H9 (cell line): Measurements from ENCODE around the gene MIER2. TPM values are rescaled to one million over a fixed set of nuclear protein-coding genes. Genes with fewer than 3 reads are reported as not detected.

Experiments used
- DNase-seq: peaks from one replicate; pipeline ENCODE4 v3.0.0-alpha.2; 2017
- H2AFZ ChIP-seq: one replicate; pipeline ENCODE4 v1.6.1; 2013; ENCODE audit warnings: mild to moderate bottlenecking, low read length, control low read depth, moderate library complexity
- H2AK5ac ChIP-seq: 2 replicates; pipeline ENCODE4 v1.6.1; 2013; ENCODE audit warnings: low read length, control low read depth, mixed read lengths; ENCODE audit not compliant: insufficient read length
- H2BK120ac ChIP-seq: one replicate; pipeline ENCODE4 v1.6.1; 2013; ENCODE audit warnings: low read depth, mild to moderate bottlenecking, low read length, control low read depth, inconsistent platforms; ENCODE audit not compliant: poor library complexity, severe bottlenecking
- H2BK12ac ChIP-seq: 2 replicates; pipeline ENCODE4 v1.6.1; 2013; ENCODE audit warnings: low read length, control low read depth, mixed read lengths, low read depth; ENCODE audit not compliant: insufficient read length
- H2BK15ac ChIP-seq: 2 replicates; pipeline ENCODE4 v1.6.1; 2013; ENCODE audit warnings: low read depth, low read length, control low read depth
- H2BK20ac ChIP-seq: one replicate; pipeline ENCODE4 v1.6.1; 2013; ENCODE audit warnings: low read depth, mild to moderate bottlenecking, low read length, control low read depth, inconsistent platforms; ENCODE audit not compliant: poor library complexity, severe bottlenecking
- H2BK5ac ChIP-seq: 2 replicates; pipeline ENCODE4 v1.6.1; 2013; ENCODE audit warnings: low read length, control low read depth, mixed read lengths; ENCODE audit not compliant: insufficient read length
- H3K14ac ChIP-seq: 2 replicates; pipeline ENCODE4 v1.6.1; 2013; ENCODE audit warnings: low read length, control low read depth; ENCODE audit not compliant: insufficient read depth
- H3K18ac ChIP-seq: 2 replicates; pipeline ENCODE4 v1.6.1; 2013; ENCODE audit warnings: low read depth, mild to moderate bottlenecking, mixed read lengths, low read length, control low read depth; ENCODE audit not compliant: insufficient read length
- H3K23ac ChIP-seq: 2 replicates; pipeline ENCODE4 v1.6.1; 2013; ENCODE audit warnings: low read length, control low read depth, mixed read lengths, low read depth; ENCODE audit not compliant: insufficient read length
- H3K23me2 ChIP-seq: 2 replicates; pipeline ENCODE4 v1.6.1; 2013; ENCODE audit warnings: low read depth, mild to moderate bottlenecking, mixed read lengths, low read length, control low read depth; ENCODE audit not compliant: insufficient read length, poor library complexity, severe bottlenecking
- H3K27ac ChIP-seq: 2 replicates; pipeline ENCODE4 v1.5.1; 2013; ENCODE audit warnings: low read length, control low read depth, mixed read lengths, low read depth; ENCODE audit not compliant: insufficient read length
- H3K27me3 ChIP-seq: 2 replicates; pipeline ENCODE4 v1.6.1; 2013; ENCODE audit warnings: low read length, control low read depth, inconsistent platforms; ENCODE audit not compliant: insufficient read depth
- H3K4ac ChIP-seq: 2 replicates; pipeline ENCODE4 v1.6.1; 2013; ENCODE audit warnings: low read depth, mild to moderate bottlenecking, control low read depth, inconsistent platforms, low read length, moderate library complexity
- H3K4me1 ChIP-seq: 2 replicates; pipeline ENCODE4 v1.6.1; 2013; ENCODE audit warnings: low read length, control low read depth, inconsistent platforms; ENCODE audit not compliant: insufficient read depth
- H3K4me2 ChIP-seq: 2 replicates; pipeline ENCODE4 v1.6.1; 2013; ENCODE audit warnings: low read length, control low read depth, mixed read lengths; ENCODE audit not compliant: insufficient read length, insufficient read depth
- H3K56ac ChIP-seq: 2 replicates; pipeline ENCODE4 v1.6.1; 2013; ENCODE audit warnings: low read depth, mild to moderate bottlenecking, mixed read lengths, low read length, control low read depth; ENCODE audit not compliant: insufficient read length
- H3K79me1 ChIP-seq: 2 replicates; pipeline ENCODE4 v1.6.1; 2013; ENCODE audit warnings: low read depth, mild to moderate bottlenecking, moderate library complexity, low read length, control low read depth, inconsistent platforms; ENCODE audit not compliant: insufficient read depth, poor library complexity, severe bottlenecking
- H3K79me2 ChIP-seq: 2 replicates; pipeline ENCODE4 v1.6.1; 2013; ENCODE audit warnings: low read length, control low read depth, inconsistent platforms; ENCODE audit not compliant: insufficient read depth
- H3K9ac ChIP-seq: 2 replicates; pipeline ENCODE4 v1.6.1; 2013; ENCODE audit warnings: low read length, control low read depth, mixed read lengths; ENCODE audit not compliant: insufficient read length; ENCODE audit errors: extremely low read depth
- H3K9me3 ChIP-seq: one replicate; pipeline ENCODE4 v1.6.1; 2013; ENCODE audit warnings: low read depth, low read length, inconsistent platforms; ENCODE audit not compliant: control insufficient read depth
- H3T11ph ChIP-seq: one replicate; pipeline ENCODE4 v1.6.1; 2013; ENCODE audit warnings: mild to moderate bottlenecking, low read length, control low read depth, inconsistent platforms
- H4K20me1 ChIP-seq: one replicate; pipeline ENCODE4 v1.6.1; 2013; ENCODE audit not compliant: control insufficient read depth, insufficient read length, insufficient read depth
- H4K5ac ChIP-seq: 2 replicates; pipeline ENCODE4 v1.6.1; 2013; ENCODE audit warnings: low read depth, mild to moderate bottlenecking, mixed read lengths, low read length, control low read depth; ENCODE audit not compliant: insufficient read length
- H4K8ac ChIP-seq: replicated peaks from 2 replicates; pipeline ENCODE4 v1.6.1; 2013; ENCODE audit warnings: low read length, control low read depth, mixed read lengths, low read depth; ENCODE audit not compliant: insufficient read length
- H4K91ac ChIP-seq: 2 replicates; pipeline ENCODE4 v1.6.1; 2013; ENCODE audit warnings: low read depth, mild to moderate bottlenecking, moderate library complexity, mixed read lengths, low read length, control low read depth; ENCODE audit not compliant: insufficient read length
- H3K27ac Mint-ChIP-seq, 3 experiments: 2 replicates in 2 of 3; 3 replicates in 1 of 3; pipeline ENCODE4 v1.8.0; 2020 to 2021; ENCODE audit warnings: mixed read lengths in 3 of 3, mild to moderate bottlenecking in 1 of 3, moderate library complexity in 1 of 3
- H3K27me3 Mint-ChIP-seq: 2 replicates; pipeline ENCODE4 v1.8.0; 2021; ENCODE audit warnings: low read depth, mild to moderate bottlenecking, moderate library complexity, mixed read lengths
- H3K36me3 Mint-ChIP-seq, 3 experiments: 2 replicates in 2 of 3; 3 replicates in 1 of 3; pipeline ENCODE4 v1.8.0; 2020 to 2021; ENCODE audit warnings: low read depth in 3 of 3, mixed read lengths in 3 of 3; ENCODE audit not compliant: insufficient read depth in 1 of 3
- H3K4me1 Mint-ChIP-seq, 2 experiments: 2 replicates each; pipeline ENCODE4 v1.8.0; 2020; ENCODE audit warnings: mixed read lengths in 2 of 2
- H3K4me3 Mint-ChIP-seq, 2 experiments: 2 replicates in 1 of 2; 3 replicates in 1 of 2; pipeline ENCODE4 v1.8.0; 2020 to 2021; ENCODE audit warnings: mild to moderate bottlenecking in 2 of 2, mixed read lengths in 2 of 2, moderate library complexity in 1 of 2
- H3K9me3 Mint-ChIP-seq, 2 experiments: 2 replicates in 1 of 2; 3 replicates in 1 of 2; pipeline ENCODE4 v1.8.0; 2020; ENCODE audit warnings: mild to moderate bottlenecking in 2 of 2, mixed read lengths in 2 of 2, moderate library complexity in 1 of 2
- CTCF ChIP-seq: fragments of 200-600 bp; sonication (generic); conservative IDR thresholded peaks from 3 replicates; pipeline ENCODE4 v1.8.0; 2021; ENCODE audit warnings: antibody characterized with exemption, mild to moderate bottlenecking
- WGBS: extraction: QIAGEN DNeasy Blood & Tissue Kit; methylation state at CpG from one replicate; pipeline ENCODE4 v1.1.7; 2013; ENCODE audit warnings: missing lambda C conversion rate, low lambda C conversion rate, mixed read lengths; ENCODE audit not compliant: insufficient read length; ENCODE audit errors: extremely low coverage; 5-methylcytosine and 5-hydroxymethylcytosine counted together
- total RNA-seq: library from RNA; stranded (reverse); gene quantifications from 2 replicates; pipeline ENCODE4 v1.2.1, GENCODE V29; 2021

Gene MIER2
- total RNA-seq, 1 experiment from 2014 or later, result 60.5 TPM

DNA sequence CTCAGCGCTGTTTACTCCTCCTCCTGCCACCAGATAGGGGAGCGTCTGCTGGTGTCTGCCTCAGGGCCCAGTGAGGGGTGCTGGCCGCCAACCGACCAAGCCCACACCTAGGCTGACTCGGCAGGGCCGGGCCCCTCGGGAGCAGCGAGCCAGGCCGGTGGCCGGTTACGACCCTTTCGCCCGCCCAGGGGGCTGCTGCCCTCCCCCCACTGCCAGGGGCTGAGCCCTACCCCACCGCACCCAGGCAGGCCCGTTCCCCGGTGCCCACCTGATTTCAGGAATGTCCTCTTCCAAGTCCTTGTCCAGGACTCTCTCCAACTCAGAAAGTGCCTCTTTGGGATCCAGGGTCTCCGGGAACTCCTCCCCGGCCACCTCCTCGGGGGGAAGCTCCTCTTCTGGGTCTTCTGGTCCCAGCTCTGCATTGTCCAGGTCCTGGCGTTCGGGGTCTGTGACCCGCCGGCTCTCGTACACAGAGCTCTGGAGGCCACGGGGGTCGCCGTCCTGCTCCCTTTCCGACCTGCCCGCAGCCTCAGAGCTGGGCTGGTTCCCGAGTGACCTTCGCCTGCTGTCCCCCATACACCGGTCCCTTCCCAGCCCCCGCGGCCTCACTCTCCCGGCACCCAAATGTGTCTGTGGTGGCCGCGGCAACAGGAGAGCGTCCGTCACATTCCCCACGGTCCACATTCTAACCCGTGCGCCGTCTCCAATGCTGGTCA, 31.0 kb upstream of the MIER2 start:
- H3K18ac ChIP-seq, result no peak overlapping the region
- no peak overlapping the region for H3K14ac ChIP-seq
- H2BK120ac ChIP-seq, result no peak overlapping the region
- TF ChIP-seq CTCF, result no peak
- H3K27me3 Mint-ChIP-seq, result peaks cover 38% of the 10 kb centered on the region
- H3K9ac ChIP-seq, result no peak overlapping the region
- no peak overlapping the region for H3K23ac ChIP-seq
- H4K20me1 ChIP-seq, result no peaks in the 10 kb centered on the region
- H4K8ac ChIP-seq, result no peak overlapping the region
- H4K91ac ChIP-seq, result no peak overlapping the region
- no peaks in the 10 kb centered on the region for H3K79me1 ChIP-seq
- H2AFZ ChIP-seq, result no peak overlapping the region
- no peak overlapping the region for H2AK5ac ChIP-seq
- no peak overlapping the region for H2BK5ac ChIP-seq
- no peaks in the 10 kb centered on the region for H3K79me2 ChIP-seq
- H3K4me1 ChIP-seq, result no peaks in the 10 kb centered on the region
- DNase-seq, result no peak
- no peak overlapping the region for H4K5ac ChIP-seq
- no peaks in the 10 kb centered on the region for H3K9me3 ChIP-seq
- no peak overlapping the region for H3K56ac ChIP-seq
- H3K4me1 Mint-ChIP-seq, result peaks cover 3 to 6% of the 10 kb centered on the region in 2 experiments; a peak in 3 of 4 replicates
- H2BK12ac ChIP-seq, result no peak overlapping the region
- H2BK15ac ChIP-seq, result no peak overlapping the region
- no peaks in the 10 kb centered on the region for H3K23me2 ChIP-seq
- no peak overlapping the region for H2BK20ac ChIP-seq
- H3K27ac ChIP-seq, result no peak overlapping the region
- H3K36me3 Mint-ChIP-seq, result peaks cover 0 to 3% (median 0%) of the 10 kb centered on the region in 3 experiments; a peak in 4 of 7 replicates
- H3K27me3 ChIP-seq, result no peaks in the 10 kb centered on the region
- no peak overlapping the region for H3K4me2 ChIP-seq
- peaks cover 6 to 8% of the 10 kb centered on the region in 2 experiments for H3K9me3 Mint-ChIP-seq
- no CpG with 5 or more reads among the region's 43 CpGs for WGBS
- no peak overlapping the region for H3K4me3 Mint-ChIP-seq
- no peak overlapping the region for H3K27ac Mint-ChIP-seq
- H3T11ph ChIP-seq, result no peak overlapping the region
- no peak overlapping the region for H3K4ac ChIP-seq
